H1 (cell line): Measurements from ENCODE around the gene MEA1.

ENCODE experiments used
- CEBPB ChIP-seq: IDR thresholded peaks from 2 replicates; pipeline ENCODE4 v1.6.1; 2012; ENCODE audit warnings: low read depth, low read length
- EZH2 ChIP-seq: fragments of 200-600 bp; sonication (generic); IDR thresholded peaks from 2 replicates; pipeline ENCODE4 v1.7.1; 2012; ENCODE audit warnings: low read depth, mild to moderate bottlenecking, moderate library complexity, low read length, inconsistent platforms; ENCODE audit not compliant: severe bottlenecking
- KDM5A ChIP-seq: fragments of 200-600 bp; IDR thresholded peaks from 2 replicates; pipeline ENCODE4 v1.7.1; 2012; ENCODE audit warnings: mild to moderate bottlenecking, low read length, inconsistent platforms, mixed read lengths
- MAFK ChIP-seq: IDR thresholded peaks from 2 replicates; pipeline ENCODE4 v1.6.1; 2012; ENCODE audit warnings: low read depth, mild to moderate bottlenecking, improper control_type of control experiment, low read length
- POLR2A ChIP-seq, 2 experiments: IDR thresholded peaks; 1 replicate in 1 of 2; 2 replicates in 1 of 2; pipeline ENCODE4 v1.6.1; 2011; ENCODE audit warnings: low read depth in 2 of 2, low read length in 2 of 2, mild to moderate bottlenecking in 2 of 2; ENCODE audit errors: control extremely low read depth in 1 of 2
- SP1 ChIP-seq: IDR thresholded peaks from 2 replicates; pipeline ENCODE4 v1.6.1; 2011; ENCODE audit warnings: low read depth, low read length
- SP2 ChIP-seq: IDR thresholded peaks from 2 replicates; pipeline ENCODE4 v1.6.1; 2012; ENCODE audit warnings: mild to moderate bottlenecking, low read length, inconsistent platforms
- TEAD4 ChIP-seq: IDR thresholded peaks from 2 replicates; pipeline ENCODE4 v1.6.1; 2012; ENCODE audit warnings: low read depth, low read length, inconsistent platforms, mixed read lengths
- TF ChIP-seq, protein P1 (sequence below), 3 experiments: IDR thresholded peaks; 1 replicate in 2 of 3; 2 replicates in 1 of 3; pipeline versions ENCODE4 v1.5.1 to v1.6.1; 2011; ENCODE audit warnings: low read length in 3 of 3, mild to moderate bottlenecking in 3 of 3, inconsistent platforms in 2 of 3, low read depth in 1 of 3, moderate library complexity in 1 of 3; ENCODE audit not compliant: insufficient read depth in 1 of 3; ENCODE audit errors: control extremely low read depth in 1 of 3

DNA sequence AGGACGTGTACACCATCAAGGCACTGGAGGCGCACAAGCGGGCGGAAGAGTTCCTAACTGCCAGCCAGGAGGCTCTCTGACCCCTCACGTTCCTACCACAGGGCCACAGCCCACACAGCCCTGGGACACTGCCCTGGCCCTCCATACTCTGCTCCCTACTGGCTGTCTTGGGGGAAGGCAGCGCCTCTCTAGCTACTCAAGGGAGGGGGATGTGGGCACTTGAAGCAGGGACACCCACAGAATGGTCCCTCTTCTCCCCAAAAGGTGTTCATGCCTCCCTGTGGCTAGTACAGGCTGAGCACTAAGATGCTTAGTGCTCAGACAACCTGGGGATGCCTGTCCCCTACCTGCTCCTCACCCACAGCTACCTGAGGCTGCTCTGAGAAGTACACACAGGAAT is 2.5 kb downstream of the MEA1 start:
- TF ChIP-seq EZH2 = no peak
- TF ChIP-seq POLR2A (IDR thresholded peaks at IDR 0.05; ENCODE audit: control extremely low read depth in 1 of 2, low read depth in 2 of 2, low read length in 2 of 2) = no peak
- no peak for TF ChIP-seq SP1
- TF ChIP-seq, protein P1, sequence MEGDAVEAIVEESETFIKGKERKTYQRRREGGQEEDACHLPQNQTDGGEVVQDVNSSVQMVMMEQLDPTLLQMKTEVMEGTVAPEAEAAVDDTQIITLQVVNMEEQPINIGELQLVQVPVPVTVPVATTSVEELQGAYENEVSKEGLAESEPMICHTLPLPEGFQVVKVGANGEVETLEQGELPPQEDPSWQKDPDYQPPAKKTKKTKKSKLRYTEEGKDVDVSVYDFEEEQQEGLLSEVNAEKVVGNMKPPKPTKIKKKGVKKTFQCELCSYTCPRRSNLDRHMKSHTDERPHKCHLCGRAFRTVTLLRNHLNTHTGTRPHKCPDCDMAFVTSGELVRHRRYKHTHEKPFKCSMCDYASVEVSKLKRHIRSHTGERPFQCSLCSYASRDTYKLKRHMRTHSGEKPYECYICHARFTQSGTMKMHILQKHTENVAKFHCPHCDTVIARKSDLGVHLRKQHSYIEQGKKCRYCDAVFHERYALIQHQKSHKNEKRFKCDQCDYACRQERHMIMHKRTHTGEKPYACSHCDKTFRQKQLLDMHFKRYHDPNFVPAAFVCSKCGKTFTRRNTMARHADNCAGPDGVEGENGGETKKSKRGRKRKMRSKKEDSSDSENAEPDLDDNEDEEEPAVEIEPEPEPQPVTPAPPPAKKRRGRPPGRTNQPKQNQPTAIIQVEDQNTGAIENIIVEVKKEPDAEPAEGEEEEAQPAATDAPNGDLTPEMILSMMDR (IDR thresholded peaks at IDR 0.05; ENCODE audit: control extremely low read depth in 1 of 3, insufficient read depth in 1 of 3, low read depth in 1 of 3, low read length in 3 of 3) = peak in 2 of 3 experiments; percentile 41 to 43; a peak in 3 of 4 replicates
- TF ChIP-seq SP2 = no peak
- no peak for TF ChIP-seq TEAD4
- no peak for TF ChIP-seq CEBPB
- TF ChIP-seq KDM5A = no peak
- TF ChIP-seq MAFK = no peak
